HEK293T (cell line): ENCODE measurements around the gene FXYD3.

Experiments
- FOXK2 ChIP-seq: fragments of 450-650 bp; IDR thresholded peaks from 2 replicates; pipeline ENCODE4 v1.6.1; 2016; ENCODE audit warnings: mild to moderate bottlenecking
- NFRKB ChIP-seq: fragments of 450-650 bp; IDR thresholded peaks from 2 replicates; pipeline ENCODE4 v1.6.1; 2016; ENCODE audit warnings: mild to moderate bottlenecking, moderate library complexity
- SP1 ChIP-seq: fragments of 450-650 bp; IDR thresholded peaks from 2 replicates; pipeline ENCODE4 v1.6.1; 2017
- ZNF384 ChIP-seq: fragments of 450-650 bp; IDR thresholded peaks from 2 replicates; pipeline ENCODE4 v1.6.1; 2016

DNA sequence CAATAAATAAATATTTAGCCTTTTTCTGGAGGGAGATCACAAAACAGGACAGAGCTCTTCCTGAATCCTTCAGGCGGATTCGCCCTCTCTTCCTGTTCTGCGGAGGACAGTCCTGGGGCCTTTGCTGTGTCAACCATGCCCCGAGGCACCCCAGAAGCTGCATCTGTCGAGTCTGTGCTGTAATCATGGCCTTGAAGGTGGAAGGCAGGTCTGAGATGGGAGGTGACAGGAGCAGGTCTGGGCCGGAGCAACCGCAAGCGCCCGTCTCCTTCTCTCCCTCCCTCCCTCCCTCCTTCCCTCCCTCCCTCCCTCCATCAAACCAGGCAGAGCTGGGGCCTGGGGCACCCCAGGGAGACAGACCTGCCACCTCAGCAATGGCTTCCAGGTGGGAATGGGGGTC lies 4.6 kb upstream of the FXYD3 start:
- TF ChIP-seq SP1 (no peak), NFRKB (no peak), ZNF384 (no peak), FOXK2 (no peak)
